Coronary artery (tissue), 2 donors: ENCODE results near the gene EXOC3.
A peak's percentile ranks its signal among the peaks of the same experiment; 100 is the strongest.

ENCODE experiments used
- DNase-seq: peaks from one replicate; pipeline ENCODE4 v3.0.0-alpha.2; 2017; ENCODE audit warnings: low spot score
- H3K27ac ChIP-seq, 2 donors: fragments of 200-600 bp; sonication (generic); one replicate each; pipeline ENCODE4 v1.5.1; 2016 to 2019
- H3K4me3 ChIP-seq: fragments of 200-600 bp; sonication (generic); 2 replicates; pipeline ENCODE4 v1.5.1; 2016; ENCODE audit warnings: mild to moderate bottlenecking, moderate library complexity
- TF ChIP-seq, protein P1 (sequence below): fragments of 200-600 bp; sonication (generic); IDR thresholded peaks from one replicate; pipeline ENCODE4 v1.5.1; 2019; ENCODE audit warnings: antibody characterized with exemption

The EXOC3 gene

DNA sequence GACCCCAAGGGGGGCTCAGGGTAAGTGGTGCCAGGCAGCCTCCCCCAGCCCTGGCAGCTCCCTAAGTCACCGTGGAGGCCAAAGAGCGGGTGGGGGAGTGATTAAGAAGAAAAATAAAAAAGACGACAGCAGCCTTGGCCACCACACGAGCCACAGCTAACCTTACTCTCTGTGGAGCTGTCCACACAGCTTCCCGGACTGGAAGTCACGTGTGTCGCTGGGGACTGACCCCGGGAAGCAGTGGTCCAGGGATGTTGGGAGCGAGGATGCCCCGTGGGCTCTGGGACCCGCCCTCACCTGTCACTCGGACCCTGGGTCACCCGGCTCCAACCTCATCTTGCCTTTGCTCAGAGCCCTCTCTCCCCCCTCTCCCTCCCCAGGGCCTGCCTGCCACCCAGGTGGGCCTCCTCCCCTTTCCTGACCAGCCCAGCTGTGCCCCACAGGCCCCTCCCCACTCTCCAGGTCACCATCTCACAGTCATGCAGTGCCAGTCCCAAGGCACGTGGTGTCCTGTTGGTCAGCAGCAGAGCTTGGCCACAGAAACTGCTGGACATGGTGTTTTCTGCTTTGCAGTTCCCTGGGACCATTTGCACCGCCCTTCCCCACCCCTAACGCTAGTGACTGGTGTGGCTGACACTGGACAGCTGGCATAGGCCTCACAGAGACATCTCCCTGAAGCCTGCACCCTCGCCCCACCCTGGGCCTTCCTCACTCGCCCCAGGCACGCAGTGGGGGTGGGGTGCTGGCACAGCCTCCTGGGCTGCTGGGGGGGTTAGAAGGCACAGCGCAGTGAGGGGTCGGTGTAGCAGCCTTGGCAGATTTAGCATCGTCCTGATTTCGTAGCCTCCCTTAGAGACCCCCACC is 9.8 kb upstream of the EXOC3 start:
- Histone ChIP-seq H3K27ac (no peak overlapping the region), H3K4me3 (no peak overlapping the region)
- no peak for DNase-seq
- TF ChIP-seq, protein P1, sequence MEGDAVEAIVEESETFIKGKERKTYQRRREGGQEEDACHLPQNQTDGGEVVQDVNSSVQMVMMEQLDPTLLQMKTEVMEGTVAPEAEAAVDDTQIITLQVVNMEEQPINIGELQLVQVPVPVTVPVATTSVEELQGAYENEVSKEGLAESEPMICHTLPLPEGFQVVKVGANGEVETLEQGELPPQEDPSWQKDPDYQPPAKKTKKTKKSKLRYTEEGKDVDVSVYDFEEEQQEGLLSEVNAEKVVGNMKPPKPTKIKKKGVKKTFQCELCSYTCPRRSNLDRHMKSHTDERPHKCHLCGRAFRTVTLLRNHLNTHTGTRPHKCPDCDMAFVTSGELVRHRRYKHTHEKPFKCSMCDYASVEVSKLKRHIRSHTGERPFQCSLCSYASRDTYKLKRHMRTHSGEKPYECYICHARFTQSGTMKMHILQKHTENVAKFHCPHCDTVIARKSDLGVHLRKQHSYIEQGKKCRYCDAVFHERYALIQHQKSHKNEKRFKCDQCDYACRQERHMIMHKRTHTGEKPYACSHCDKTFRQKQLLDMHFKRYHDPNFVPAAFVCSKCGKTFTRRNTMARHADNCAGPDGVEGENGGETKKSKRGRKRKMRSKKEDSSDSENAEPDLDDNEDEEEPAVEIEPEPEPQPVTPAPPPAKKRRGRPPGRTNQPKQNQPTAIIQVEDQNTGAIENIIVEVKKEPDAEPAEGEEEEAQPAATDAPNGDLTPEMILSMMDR, result no peak

DNA sequence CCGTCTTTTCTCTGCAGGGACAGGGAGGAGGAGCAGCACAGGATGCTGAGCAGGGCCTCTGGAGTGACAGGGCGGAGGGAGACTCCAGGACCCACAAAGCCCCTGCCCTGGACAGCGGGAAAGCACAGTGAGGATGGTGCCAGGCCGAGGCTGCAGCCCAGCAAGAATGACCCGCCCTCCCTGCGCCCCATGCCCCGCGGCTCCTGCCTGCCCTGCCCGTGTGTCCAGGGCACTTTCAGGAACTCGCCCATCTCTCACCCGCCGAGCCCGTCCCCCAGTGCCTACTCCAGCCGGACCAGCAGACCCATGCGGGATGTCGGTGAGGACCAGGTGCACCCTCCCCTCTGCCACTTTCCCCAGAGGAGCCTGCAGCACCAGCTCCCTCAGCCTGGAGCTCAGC is 9.1 kb upstream of the EXOC3 start:
- no peak overlapping the region for H3K4me3 ChIP-seq
- H3K27ac ChIP-seq, result no peak overlapping the region
- no peak for DNase-seq
- TF ChIP-seq, protein P1, result no peak

DNA sequence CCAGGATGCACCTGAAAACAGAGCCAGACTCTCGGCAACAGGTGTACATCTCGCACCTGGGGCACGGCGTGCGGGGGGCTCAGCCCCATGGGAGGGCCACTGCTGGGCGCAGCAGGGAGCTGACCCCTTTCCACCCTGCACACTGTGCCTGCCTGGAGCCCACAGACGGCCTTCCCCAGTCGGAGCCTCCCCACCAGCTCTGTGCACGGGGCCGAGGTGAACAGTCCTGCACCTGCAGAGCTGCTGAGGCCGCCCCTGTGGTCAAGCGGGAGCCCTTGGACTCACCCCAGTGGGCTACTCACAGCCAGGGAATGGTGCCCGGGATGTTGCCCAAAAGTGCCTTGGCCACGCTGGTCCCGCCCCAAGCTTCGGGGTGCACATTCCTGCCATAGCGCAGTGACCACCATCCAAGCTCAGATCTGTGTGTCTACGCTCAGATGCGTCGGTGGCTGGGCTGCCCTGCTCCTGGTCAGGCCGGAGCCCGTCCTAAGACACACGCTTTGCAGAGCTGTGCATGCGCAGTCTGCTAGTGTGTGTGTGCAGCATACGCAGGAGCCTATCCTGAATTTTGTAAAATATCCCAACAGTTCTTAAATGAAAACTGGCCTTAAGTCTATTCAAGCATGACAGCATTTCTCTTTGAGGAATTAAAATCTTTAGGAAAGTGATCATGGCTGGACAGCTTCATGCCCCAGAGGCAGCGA is 8.4 kb upstream of the EXOC3 start:
- no peak overlapping the region for H3K27ac ChIP-seq
- no peak for DNase-seq
- no peak overlapping the region for H3K4me3 ChIP-seq
- TF ChIP-seq, protein P1, result no peak

DNA sequence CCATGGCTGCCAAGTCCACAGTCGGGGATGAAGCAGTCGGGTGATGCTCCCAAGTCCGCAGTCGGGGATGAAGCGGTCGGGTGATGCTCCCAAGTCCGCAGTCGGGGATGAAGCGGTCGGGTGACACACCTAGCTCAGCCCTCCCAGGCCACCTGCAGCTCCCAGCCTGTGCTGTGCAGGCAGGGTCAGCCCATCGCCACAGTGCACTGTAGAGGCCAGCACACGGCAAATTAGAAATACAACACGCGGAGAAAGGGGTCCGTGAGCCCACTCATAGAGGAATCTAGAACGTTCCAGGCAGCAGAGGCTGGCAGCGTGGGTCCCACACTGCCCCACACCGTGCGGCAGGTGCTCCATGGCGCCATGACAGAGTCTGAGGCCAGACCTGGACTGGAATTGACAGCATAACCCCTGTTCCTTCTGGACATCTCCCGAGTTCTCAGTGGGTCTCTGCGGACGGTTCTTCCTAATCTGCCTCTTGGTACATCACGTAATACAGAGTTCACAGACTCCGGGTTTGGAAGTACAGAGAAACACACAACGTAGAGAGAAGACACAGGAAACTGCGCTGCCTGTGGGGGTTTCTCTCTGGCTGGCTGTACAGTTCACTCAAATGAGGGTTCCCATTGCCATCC is 7.7 kb upstream of the EXOC3 start:
- TF ChIP-seq, protein P1, result no peak
- H3K4me3 ChIP-seq, result no peak overlapping the region
- DNase-seq, result peak; percentile 41

DNA sequence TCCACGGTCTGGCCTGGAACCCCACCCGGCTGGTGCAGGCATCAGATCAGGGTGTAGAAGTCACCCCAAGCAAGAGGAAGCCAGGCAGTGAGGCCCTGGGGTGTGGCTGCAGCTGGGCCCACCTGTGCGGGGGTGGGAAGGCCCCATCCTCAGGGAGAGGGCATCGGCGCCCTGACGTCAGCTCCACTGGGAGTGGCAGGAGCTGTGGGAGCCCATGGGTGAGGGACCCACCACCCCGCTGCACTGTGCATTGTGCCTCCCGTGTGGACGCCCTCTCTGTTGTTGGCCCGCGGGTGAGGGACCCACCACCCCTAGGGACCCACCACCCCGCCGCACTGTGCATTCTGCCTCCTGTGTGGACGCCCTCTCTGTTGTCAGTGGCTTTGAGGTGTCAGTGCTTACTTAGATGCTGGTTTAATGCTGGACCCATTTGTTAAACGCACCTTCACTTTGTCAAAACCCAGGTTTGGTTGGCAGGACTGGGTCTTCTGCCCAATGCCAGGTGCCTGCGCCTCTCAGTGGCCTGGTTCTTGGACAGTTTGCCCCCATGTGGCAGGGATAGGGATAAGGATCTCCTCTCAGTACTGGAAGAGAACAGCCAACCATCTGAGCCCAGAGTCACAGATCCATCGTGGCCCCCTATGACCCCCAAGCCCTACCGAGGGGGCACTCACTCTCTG is 6.9 kb upstream of the EXOC3 start:
- Histone ChIP-seq H3K4me3 (no peak overlapping the region), H3K27ac (no peak overlapping the region)
- peak; percentile 72 for DNase-seq
- TF ChIP-seq, protein P1, result no peak

More for the DNA sequence above, 7.7 kb upstream of the EXOC3 start:
- H3K27ac ChIP-seq, result no peak overlapping the region

DNA sequence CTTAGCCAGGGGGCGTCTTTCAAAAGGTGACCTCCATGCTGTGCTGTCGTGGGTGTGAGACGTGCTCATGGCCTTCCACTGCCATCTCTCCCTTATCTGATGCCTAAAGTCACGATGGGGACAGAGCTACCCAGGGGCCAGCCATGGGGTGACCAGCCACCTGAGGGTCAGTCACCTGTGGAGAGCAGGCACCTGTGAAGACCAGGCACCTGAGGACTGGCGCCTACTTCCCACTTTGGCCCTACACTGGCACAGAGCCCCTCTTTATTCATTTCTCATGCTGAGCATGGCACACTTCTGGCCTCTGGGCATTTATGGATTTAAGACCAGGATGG is 6.4 kb upstream of the EXOC3 start:
- Histone ChIP-seq H3K4me3 (no peak overlapping the region), H3K27ac (no peak overlapping the region)
- no peak for DNase-seq
- TF ChIP-seq, protein P1, result no peak
